HEK293 (cell line): ENCODE data around the gene FAM13B.
A peak's percentile ranks its signal among the peaks of the same experiment; 100 is the strongest.

Experiments
- CTCF ChIA-PET: fragments of 350-600 bp; formaldehyde crosslinking; extraction: SDS; loops from one replicate; lab custom pipeline; 2021; ENCODE audit warnings: antibody characterized with exemption; lab: Yijun Ruan, JAX
- POLR2A ChIA-PET: fragments of 300-600 bp; formaldehyde crosslinking; extraction: SDS; loops from one replicate; lab custom pipeline; 2020; ENCODE audit warnings: antibody characterized with exemption, inconsistent platforms; lab: Yijun Ruan, JAX
- H3K27ac ChIP-seq: fragments of 200-500 bp; sonication (Bioruptor generic); 2 replicates; pipeline ENCODE4 v1.5.1; 2014; ENCODE audit warnings: low read depth, low read length, control low read depth, inconsistent platforms; ENCODE audit errors: extremely low read depth
- H3K36me3 ChIP-seq, 2 experiments: fragments of 200-500 bp in 1 of 2; sonication (Bioruptor generic) in 1 of 2; 1 replicate in 1 of 2; 2 replicates in 1 of 2; pipeline ENCODE4 v1.5.1; 2014 to 2017; ENCODE audit warnings: inconsistent platforms in 2 of 2, low read length in 2 of 2; ENCODE audit not compliant: control insufficient read depth in 2 of 2, insufficient read depth in 1 of 2
- H3K4me1 ChIP-seq: fragments of 200-500 bp; sonication (Bioruptor generic); 2 replicates; pipeline ENCODE4 v1.5.1; 2014; ENCODE audit warnings: mild to moderate bottlenecking, low read length, inconsistent platforms; ENCODE audit not compliant: control insufficient read depth, insufficient read depth
- H3K4me3 ChIP-seq: 2 replicates; pipeline ENCODE4 v1.5.1; 2011; ENCODE audit warnings: low read depth, mild to moderate bottlenecking, control low read depth, low read length, moderate library complexity
- H3K9me3 ChIP-seq: fragments of 200-500 bp; sonication (Bioruptor generic); 2 replicates; pipeline ENCODE4 v1.5.1; 2014; ENCODE audit warnings: low read depth, low read length, inconsistent platforms; ENCODE audit not compliant: control insufficient read depth, insufficient read depth
- GLI4 ChIP-seq: fragments of 450-650 bp; formaldehyde crosslinking; IDR thresholded peaks from 2 replicates; pipeline ENCODE4 v1.5.1; 2016; ENCODE audit warnings: missing biosample characterization, missing genetic modification characterization
- KLF16 ChIP-seq: fragments of 450-650 bp; formaldehyde crosslinking; IDR thresholded peaks from 2 replicates; pipeline ENCODE4 v1.5.1; 2017; ENCODE audit warnings: missing biosample characterization, missing genetic modification characterization
- ZBTB21 ChIP-seq: fragments of 450-650 bp; formaldehyde crosslinking; IDR thresholded peaks from 2 replicates; pipeline ENCODE4 v1.5.1; 2017; ENCODE audit warnings: missing biosample characterization, missing genetic modification characterization
- ZIC2 ChIP-seq: fragments of 450-650 bp; formaldehyde crosslinking; IDR thresholded peaks from 2 replicates; pipeline ENCODE4 v1.5.1; 2016; ENCODE audit warnings: missing biosample characterization, missing genetic modification characterization
- ZNF112 ChIP-seq: fragments of 450-650 bp; formaldehyde crosslinking; IDR thresholded peaks from 2 replicates; pipeline ENCODE4 v1.5.0; 2017; ENCODE audit warnings: missing biosample characterization, missing genetic modification characterization
- ZNF391 ChIP-seq: fragments of 450-650 bp; formaldehyde crosslinking; IDR thresholded peaks from 2 replicates; pipeline ENCODE4 v1.5.1; 2016; ENCODE audit warnings: low read depth, missing biosample characterization, missing genetic modification characterization, borderline replicate concordance
- ZNF394 ChIP-seq: fragments of 450-650 bp; formaldehyde crosslinking; IDR thresholded peaks from 2 replicates; pipeline ENCODE4 v1.5.1; 2016; ENCODE audit warnings: missing biosample characterization, missing genetic modification characterization, mild to moderate bottlenecking, moderate library complexity, borderline replicate concordance
- ZNF423 ChIP-seq: fragments of 450-650 bp; formaldehyde crosslinking; IDR thresholded peaks from 2 replicates; pipeline ENCODE4 v1.5.1; 2016; ENCODE audit warnings: missing biosample characterization, missing genetic modification characterization
- ZNF549 ChIP-seq: fragments of 450-650 bp; IDR thresholded peaks from 2 replicates; pipeline ENCODE4 v1.5.1; 2018; ENCODE audit warnings: missing biosample characterization, missing genetic modification characterization, mild to moderate bottlenecking, inconsistent platforms, moderate library complexity
- ZNF560 ChIP-seq: fragments of 450-650 bp; formaldehyde crosslinking; IDR thresholded peaks from 2 replicates; pipeline ENCODE4 v1.5.1; 2017; ENCODE audit warnings: missing biosample characterization, missing genetic modification characterization, borderline replicate concordance
- ZNF596 ChIP-seq: fragments of 450-650 bp; IDR thresholded peaks from 2 replicates; pipeline ENCODE4 v1.5.0; 2018; ENCODE audit warnings: missing biosample characterization, mild to moderate bottlenecking, missing genetic modification characterization, moderate library complexity
- ZNF670 ChIP-seq: fragments of 450-650 bp; formaldehyde crosslinking; IDR thresholded peaks from 2 replicates; pipeline ENCODE4 v1.5.1; 2016; ENCODE audit warnings: missing biosample characterization, missing genetic modification characterization, low read depth
- ZSCAN30 ChIP-seq: fragments of 450-650 bp; IDR thresholded peaks from 2 replicates; pipeline ENCODE4 v1.5.1; 2018; ENCODE audit warnings: missing biosample characterization, mild to moderate bottlenecking, missing genetic modification characterization, moderate library complexity
- TF ChIP-seq, protein P1 (sequence below): fragments of 450-650 bp; formaldehyde crosslinking; IDR thresholded peaks from 2 replicates; pipeline ENCODE4 v1.5.1; 2017; ENCODE audit warnings: missing biosample characterization, missing genetic modification characterization
- TF ChIP-seq, protein P2 (sequence below): fragments of 450-650 bp; formaldehyde crosslinking; IDR thresholded peaks from 2 replicates; pipeline ENCODE4 v1.5.1; 2016; ENCODE audit warnings: missing biosample characterization, missing genetic modification characterization
- TF ChIP-seq, protein P3 (sequence below): fragments of 450-650 bp; formaldehyde crosslinking; IDR thresholded peaks from 2 replicates; pipeline ENCODE4 v1.5.1; 2016; ENCODE audit warnings: missing biosample characterization, missing genetic modification characterization
- TF ChIP-seq, protein P4 (sequence below): fragments of 450-650 bp; formaldehyde crosslinking; conservative IDR thresholded peaks from 2 replicates; pipeline ENCODE4 v1.5.1; 2016; ENCODE audit warnings: low read depth, missing biosample characterization, missing genetic modification characterization
- TF ChIP-seq, protein P5 (sequence below): fragments of 450-650 bp; formaldehyde crosslinking; IDR thresholded peaks from 2 replicates; pipeline ENCODE4 v1.5.1; 2017; ENCODE audit warnings: missing biosample characterization, missing genetic modification characterization

FAM13B gene

DNA sequence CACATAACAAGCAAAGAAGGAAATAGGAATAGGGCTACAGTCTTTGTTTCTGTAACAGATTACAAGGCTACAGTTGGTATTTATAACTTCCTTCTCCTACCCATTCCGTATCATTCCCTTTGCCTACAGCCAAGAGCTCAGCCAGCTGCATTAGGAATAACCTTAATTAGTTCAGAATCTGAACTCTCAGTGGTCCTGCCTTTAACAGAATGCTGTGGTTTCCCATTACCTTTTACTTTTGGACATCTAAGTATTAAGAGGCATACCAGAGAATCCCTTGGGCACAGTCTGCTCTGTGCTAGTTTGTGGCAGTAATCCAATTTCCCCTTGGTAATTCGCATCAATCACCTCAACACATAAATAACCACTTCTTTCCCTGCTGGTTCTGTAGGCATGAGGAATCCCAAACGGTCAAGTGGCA is 99.4 kb downstream of the FAM13B start (continued):
- TF ChIP-seq, protein P1, sequence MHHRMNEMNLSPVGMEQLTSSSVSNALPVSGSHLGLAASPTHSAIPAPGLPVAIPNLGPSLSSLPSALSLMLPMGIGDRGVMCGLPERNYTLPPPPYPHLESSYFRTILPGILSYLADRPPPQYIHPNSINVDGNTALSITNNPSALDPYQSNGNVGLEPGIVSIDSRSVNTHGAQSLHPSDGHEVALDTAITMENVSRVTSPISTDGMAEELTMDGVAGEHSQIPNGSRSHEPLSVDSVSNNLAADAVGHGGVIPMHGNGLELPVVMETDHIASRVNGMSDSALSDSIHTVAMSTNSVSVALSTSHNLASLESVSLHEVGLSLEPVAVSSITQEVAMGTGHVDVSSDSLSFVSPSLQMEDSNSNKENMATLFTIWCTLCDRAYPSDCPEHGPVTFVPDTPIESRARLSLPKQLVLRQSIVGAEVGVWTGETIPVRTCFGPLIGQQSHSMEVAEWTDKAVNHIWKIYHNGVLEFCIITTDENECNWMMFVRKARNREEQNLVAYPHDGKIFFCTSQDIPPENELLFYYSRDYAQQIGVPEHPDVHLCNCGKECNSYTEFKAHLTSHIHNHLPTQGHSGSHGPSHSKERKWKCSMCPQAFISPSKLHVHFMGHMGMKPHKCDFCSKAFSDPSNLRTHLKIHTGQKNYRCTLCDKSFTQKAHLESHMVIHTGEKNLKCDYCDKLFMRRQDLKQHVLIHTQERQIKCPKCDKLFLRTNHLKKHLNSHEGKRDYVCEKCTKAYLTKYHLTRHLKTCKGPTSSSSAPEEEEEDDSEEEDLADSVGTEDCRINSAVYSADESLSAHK = peak; percentile 45; the same call in 1 of the 2 replicates

DNA sequence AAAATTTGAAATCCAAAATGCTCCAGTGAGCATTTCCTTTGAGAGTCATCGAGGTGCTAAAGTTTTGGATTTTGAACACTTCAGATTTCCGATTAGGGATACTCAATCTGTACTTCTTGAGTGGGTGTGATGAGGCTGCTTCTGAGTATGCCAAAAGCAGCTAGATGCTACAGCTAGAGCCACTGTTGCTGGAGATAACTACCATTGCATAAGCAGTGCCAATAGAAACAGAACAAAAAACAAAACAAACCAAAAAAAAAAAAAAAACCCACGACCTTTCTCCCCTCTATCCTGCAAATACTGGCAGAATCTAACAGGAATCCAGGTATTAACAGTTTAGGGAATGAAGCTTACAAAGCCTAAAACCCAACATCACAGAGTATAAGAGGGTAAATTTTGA is 100.1 kb downstream of the FAM13B start:
- CTCF ChIA-PET = interaction anchor here (0.6 to 1.4 kb wide), 5 partner anchors 8 to 155 kb away, joined by 3 to 5 read pairs (median 3); no protein-coding TSS in a partner anchor
- TF ChIP-seq ZNF670 (tag by site-specific recombination) = no peak
- TF ChIP-seq, protein P2, sequence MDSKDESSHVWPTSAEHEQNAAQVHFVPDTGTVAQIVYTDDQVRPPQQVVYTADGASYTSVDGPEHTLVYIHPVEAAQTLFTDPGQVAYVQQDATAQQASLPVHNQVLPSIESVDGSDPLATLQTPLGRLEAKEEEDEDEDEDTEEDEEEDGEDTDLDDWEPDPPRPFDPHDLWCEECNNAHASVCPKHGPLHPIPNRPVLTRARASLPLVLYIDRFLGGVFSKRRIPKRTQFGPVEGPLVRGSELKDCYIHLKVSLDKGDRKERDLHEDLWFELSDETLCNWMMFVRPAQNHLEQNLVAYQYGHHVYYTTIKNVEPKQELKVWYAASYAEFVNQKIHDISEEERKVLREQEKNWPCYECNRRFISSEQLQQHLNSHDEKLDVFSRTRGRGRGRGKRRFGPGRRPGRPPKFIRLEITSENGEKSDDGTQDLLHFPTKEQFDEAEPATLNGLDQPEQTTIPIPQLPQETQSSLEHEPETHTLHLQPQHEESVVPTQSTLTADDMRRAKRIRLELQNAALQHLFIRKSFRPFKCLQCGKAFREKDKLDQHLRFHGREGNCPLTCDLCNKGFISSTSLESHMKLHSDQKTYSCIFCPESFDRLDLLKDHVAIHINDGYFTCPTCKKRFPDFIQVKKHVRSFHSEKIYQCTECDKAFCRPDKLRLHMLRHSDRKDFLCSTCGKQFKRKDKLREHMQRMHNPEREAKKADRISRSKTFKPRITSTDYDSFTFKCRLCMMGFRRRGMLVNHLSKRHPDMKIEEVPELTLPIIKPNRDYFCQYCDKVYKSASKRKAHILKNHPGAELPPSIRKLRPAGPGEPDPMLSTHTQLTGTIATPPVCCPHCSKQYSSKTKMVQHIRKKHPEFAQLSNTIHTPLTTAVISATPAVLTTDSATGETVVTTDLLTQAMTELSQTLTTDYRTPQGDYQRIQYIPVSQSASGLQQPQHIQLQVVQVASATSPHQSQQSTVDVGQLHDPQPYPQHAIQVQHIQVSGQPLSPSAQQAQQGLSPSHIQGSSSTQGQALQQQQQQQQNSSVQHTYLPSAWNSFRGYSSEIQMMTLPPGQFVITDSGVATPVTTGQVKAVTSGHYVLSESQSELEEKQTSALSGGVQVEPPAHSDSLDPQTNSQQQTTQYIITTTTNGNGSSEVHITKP (tag by site-specific recombination) = peak; percentile 80
- TF ChIP-seq ZNF560 (tag by site-specific recombination) = no peak
- TF ChIP-seq ZIC2 = no peak
- no peak for TF ChIP-seq ZNF549 (tag by site-specific recombination)
- TF ChIP-seq, protein P3, sequence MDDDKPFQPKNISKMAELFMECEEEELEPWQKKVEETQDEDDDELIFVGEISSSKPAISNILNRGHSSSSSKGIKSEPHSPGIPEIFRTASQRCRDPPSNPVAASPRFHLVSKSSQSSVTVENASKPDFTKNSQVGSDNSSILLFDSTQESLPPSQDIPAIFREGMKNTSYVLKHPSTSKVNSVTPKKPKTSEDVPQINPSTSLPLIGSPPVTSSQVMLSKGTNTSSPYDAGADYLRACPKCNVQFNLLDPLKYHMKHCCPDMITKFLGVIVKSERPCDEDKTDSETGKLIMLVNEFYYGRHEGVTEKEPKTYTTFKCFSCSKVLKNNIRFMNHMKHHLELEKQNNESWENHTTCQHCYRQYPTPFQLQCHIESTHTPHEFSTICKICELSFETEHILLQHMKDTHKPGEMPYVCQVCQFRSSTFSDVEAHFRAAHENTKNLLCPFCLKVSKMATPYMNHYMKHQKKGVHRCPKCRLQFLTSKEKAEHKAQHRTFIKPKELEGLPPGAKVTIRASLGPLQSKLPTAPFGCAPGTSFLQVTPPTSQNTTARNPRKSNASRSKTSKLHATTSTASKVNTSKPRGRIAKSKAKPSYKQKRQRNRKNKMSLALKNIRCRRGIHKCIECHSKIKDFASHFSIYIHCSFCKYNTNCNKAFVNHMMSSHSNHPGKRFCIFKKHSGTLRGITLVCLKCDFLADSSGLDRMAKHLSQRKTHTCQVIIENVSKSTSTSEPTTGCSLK = no peak
- Histone ChIP-seq H3K4me1 (no peaks in the 10 kb centered on the region), H3K36me3 (peaks cover 8 to 22% of the 10 kb centered on the region in 2 experiments), H3K4me3 (no peak overlapping the region), H3K27ac (no peak overlapping the region), H3K9me3 (no peaks in the 10 kb centered on the region)
- POLR2A ChIA-PET = no interaction called here

DNA sequence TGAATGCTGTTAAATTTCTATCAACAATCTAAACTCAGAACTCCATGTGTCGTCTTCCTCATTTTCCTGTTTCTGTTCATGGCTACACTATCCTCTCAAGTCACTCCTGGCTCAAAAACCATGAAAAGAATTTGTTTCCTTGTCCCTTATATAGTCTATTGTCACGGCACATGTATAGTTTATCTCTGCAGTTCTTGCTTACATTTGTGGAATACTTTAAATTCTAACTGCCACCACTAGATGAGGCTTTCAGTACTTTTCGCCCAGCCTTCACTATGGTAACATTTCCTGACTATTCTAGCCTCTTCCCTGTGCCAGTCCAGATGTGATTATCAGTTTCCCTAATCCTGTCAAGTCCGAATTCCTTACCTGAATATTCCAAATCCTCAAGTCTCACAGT is 109.0 kb downstream of the FAM13B start:
- CTCF ChIA-PET = interaction anchor here (0.7 to 1.1 kb wide), 2 partner anchors 9 to 149 kb away, joined by 3 read pairs; no protein-coding TSS in a partner anchor
- Histone ChIP-seq H3K9me3 (no peaks in the 10 kb centered on the region), H3K36me3 (peaks cover 4 to 7% of the 10 kb centered on the region in 2 experiments; a peak in 2 of 3 replicates), H3K4me1 (no peaks in the 10 kb centered on the region), H3K27ac (no peak overlapping the region), H3K4me3 (no peak overlapping the region)
- TF ChIP-seq ZNF394 (no peak), GLI4 (tag by site-specific recombination) (no peak), KLF16 (tag by site-specific recombination) (no peak), ZNF112 (no peak), ZNF423 (no peak), ZSCAN30 (tag by site-specific recombination) (no peak), ZNF596 (tag by site-specific recombination) (no peak), ZNF391 (tag by site-specific recombination) (no peak), ZBTB21 (tag by site-specific recombination) (no peak)
- TF ChIP-seq, protein P4, sequence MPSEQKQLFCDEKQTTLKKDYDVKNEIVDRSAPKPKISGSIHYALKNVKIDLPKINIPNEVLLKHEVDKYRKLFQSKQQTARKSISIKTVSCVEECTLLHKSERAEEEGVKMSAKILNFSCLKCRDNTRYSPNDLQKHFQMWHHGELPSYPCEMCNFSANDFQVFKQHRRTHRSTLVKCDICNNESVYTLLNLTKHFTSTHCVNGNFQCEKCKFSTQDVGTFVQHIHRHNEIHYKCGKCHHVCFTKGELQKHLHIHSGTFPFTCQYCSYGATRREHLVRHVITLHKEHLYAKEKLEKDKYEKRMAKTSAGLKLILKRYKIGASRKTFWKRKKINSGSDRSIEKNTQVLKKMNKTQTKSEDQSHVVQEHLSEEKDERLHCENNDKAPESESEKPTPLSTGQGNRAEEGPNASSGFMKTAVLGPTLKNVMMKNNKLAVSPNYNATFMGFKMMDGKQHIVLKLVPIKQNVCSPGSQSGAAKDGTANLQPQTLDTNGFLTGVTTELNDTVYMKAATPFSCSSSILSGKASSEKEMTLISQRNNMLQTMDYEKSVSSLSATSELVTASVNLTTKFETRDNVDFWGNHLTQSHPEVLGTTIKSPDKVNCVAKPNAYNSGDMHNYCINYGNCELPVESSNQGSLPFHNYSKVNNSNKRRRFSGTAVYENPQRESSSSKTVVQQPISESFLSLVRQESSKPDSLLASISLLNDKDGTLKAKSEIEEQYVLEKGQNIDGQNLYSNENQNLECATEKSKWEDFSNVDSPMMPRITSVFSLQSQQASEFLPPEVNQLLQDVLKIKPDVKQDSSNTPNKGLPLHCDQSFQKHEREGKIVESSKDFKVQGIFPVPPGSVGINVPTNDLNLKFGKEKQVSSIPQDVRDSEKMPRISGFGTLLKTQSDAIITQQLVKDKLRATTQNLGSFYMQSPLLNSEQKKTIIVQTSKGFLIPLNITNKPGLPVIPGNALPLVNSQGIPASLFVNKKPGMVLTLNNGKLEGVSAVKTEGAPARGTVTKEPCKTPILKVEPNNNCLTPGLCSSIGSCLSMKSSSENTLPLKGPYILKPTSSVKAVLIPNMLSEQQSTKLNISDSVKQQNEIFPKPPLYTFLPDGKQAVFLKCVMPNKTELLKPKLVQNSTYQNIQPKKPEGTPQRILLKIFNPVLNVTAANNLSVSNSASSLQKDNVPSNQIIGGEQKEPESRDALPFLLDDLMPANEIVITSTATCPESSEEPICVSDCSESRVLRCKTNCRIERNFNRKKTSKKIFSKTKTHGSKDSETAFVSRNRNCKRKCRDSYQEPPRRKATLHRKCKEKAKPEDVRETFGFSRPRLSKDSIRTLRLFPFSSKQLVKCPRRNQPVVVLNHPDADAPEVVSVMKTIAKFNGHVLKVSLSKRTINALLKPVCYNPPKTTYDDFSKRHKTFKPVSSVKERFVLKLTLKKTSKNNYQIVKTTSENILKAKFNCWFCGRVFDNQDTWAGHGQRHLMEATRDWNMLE (tag by site-specific recombination) = no peak
- TF ChIP-seq, protein P5, sequence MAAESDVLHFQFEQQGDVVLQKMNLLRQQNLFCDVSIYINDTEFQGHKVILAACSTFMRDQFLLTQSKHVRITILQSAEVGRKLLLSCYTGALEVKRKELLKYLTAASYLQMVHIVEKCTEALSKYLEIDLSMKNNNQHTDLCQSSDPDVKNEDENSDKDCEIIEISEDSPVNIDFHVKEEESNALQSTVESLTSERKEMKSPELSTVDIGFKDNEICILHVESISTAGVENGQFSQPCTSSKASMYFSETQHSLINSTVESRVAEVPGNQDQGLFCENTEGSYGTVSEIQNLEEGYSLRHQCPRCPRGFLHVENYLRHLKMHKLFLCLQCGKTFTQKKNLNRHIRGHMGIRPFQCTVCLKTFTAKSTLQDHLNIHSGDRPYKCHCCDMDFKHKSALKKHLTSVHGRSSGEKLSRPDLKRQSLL = no peak
- POLR2A ChIA-PET = no interaction called here
